IPS DF 6.9 (cell line): ENCODE results near the gene SLC22A16.
"Not testable (repeated sequence)": the region's sequence is repeated elsewhere in the genome, so short reads cannot be mapped to it uniquely, and the experiment has no call there.

ENCODE experiments used
- DNase-seq: peaks from one replicate; pipeline ENCODE4 v3.0.0-alpha.2; 2013; ENCODE audit warnings: low read depth, low spot score
- H3K27ac ChIP-seq: one replicate; pipeline ENCODE4 v1.5.1; 2013; ENCODE audit warnings: low read length, control low read depth
- H3K27me3 ChIP-seq: 2 replicates; pipeline ENCODE4 v1.6.1; 2013; ENCODE audit warnings: mild to moderate bottlenecking, low read length; ENCODE audit not compliant: control insufficient read depth, insufficient read depth
- H3K36me3 ChIP-seq: 2 replicates; pipeline ENCODE4 v1.6.1; 2013; ENCODE audit warnings: low read length; ENCODE audit not compliant: control insufficient read depth, insufficient read depth
- H3K4me1 ChIP-seq: 2 replicates; pipeline ENCODE4 v1.6.1; 2013; ENCODE audit warnings: low read length; ENCODE audit not compliant: control insufficient read depth, insufficient read depth
- H3K4me3 ChIP-seq: 2 replicates; pipeline ENCODE4 v1.5.1; 2013; ENCODE audit warnings: mild to moderate bottlenecking, low read length
- H3K9me3 ChIP-seq: 2 replicates; pipeline ENCODE4 v1.6.1; 2013; ENCODE audit warnings: low read length, inconsistent platforms; ENCODE audit not compliant: control insufficient read depth, insufficient read depth
- WGBS: extraction: QIAGEN DNeasy Blood & Tissue Kit; methylation state at CpG from one replicate; pipeline ENCODE4 v1.1.7; 2013; ENCODE audit warnings: mixed read lengths, missing lambda C conversion rate; ENCODE audit not compliant: insufficient read length, insufficient coverage; 5-methylcytosine and 5-hydroxymethylcytosine counted together

Gene SLC22A16

DNA sequence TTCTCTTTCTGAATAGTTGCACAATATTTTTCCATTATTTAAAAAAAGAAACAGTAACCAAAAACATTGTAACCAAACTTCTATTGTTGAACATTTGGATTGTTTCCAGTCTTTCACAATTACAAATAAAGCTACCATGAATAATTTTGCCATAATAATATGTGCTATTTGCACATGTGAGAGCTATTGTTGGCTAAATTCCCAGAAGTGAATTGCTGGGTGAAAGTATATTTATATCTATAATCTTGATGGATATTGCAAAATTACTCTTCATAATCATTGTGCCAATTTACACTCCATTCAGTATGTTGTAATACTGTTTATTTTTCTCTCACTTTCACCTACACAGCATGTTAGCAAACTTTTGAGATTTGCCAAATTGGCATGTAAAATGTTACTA lies 36.6 kb upstream of the SLC22A16 start:
- Histone ChIP-seq H3K27me3 (no peaks in the 10 kb centered on the region), H3K36me3 (no peaks in the 10 kb centered on the region), H3K4me1 (peaks cover 1% of the 10 kb centered on the region; the same call in 1 of the 2 replicates), H3K9me3 (no peaks in the 10 kb centered on the region), H3K27ac (no peak overlapping the region), H3K4me3 (no peak overlapping the region)
- no peak for DNase-seq

DNA sequence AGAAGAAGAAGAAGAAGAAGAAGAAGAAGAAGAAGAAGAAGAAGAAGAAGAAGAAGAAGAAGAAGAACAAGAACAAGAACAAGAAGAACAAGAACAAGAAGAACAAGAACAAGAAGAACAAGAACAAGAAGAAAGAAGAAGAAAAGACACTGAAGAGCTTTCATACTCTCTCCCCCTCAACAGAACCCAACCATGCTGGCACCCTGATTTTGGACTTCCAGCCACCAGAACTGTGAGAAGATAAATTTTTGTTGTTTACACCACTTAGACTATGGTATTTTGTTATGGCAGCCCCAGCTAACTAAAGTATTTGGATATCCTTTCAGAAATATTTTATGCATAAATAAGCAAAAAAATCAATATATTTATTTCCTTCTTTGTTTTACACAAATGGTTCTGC lies 36.1 kb upstream of the SLC22A16 start:
- H3K27me3 ChIP-seq, H3K27ac ChIP-seq, H3K4me3 ChIP-seq, H3K9me3 ChIP-seq, DNase-seq, H3K4me1 ChIP-seq, H3K36me3 ChIP-seq: not testable (repeated sequence)

DNA sequence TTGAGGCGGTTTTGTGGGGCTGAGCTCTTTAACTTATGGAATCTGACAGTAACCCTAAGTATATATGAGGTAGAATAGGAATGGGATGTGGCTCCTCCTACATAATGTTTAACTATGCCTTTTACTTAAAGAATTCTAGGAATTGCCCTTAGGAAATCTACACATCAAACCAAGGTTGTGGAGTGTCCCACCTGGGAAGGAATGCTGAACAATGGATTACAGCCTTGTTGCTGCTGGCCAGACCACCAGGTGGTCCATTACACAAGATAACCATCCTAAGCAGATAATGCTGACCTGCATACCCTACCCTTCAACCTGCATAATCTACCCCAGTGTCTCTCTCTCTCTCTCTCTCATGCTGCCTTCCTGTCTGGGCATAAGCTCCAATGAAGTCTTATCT lies 35.0 kb upstream of the SLC22A16 start:
- Histone ChIP-seq H3K27me3 (no peaks in the 10 kb centered on the region), H3K27ac (no peak overlapping the region), H3K9me3 (no peaks in the 10 kb centered on the region), H3K36me3 (no peaks in the 10 kb centered on the region), H3K4me3 (no peak overlapping the region), H3K4me1 (no peaks in the 10 kb centered on the region)
- peak; percentile 91 for DNase-seq
- no CpG with 5 or more reads among the region's 1 CpG for WGBS

DNA sequence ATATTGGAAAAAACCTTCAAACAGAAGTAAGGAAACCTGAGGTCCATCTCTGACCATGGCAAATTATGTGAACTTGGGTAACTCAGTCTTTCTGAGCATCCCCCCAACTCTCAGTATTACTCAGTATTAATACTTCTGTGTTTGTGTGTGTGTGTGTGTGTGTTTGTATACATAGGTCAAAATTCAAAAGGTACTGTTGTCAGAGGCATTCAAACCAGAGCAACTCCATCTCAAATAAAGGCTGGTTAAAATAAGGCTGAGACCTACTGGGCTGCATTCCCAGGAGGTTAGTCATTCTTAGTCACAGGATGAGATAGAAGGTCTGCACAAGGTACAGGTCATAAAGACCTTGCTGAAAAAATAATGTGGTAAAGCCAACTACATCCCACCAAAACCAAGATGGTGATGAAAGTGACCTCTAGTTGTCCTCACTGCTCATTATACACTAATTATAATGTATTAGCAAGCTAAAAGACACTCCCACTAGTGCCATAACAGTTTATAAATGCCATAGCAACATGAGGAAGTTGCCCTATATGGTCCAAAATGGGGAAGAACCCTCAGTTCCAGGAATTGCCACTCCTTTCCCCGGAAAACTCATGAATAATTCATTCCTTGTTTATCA lies 33.3 kb upstream of the SLC22A16 start:
- Histone ChIP-seq H3K4me1 (no peaks in the 10 kb centered on the region), H3K27ac (no peak overlapping the region), H3K27me3 (no peaks in the 10 kb centered on the region), H3K4me3 (no peak overlapping the region), H3K36me3 (no peaks in the 10 kb centered on the region), H3K9me3 (peaks cover 2% of the 10 kb centered on the region)
- DNase-seq, result no peak
- WGBS, result no CpG with 5 or more reads among the region's 1 CpG

DNA sequence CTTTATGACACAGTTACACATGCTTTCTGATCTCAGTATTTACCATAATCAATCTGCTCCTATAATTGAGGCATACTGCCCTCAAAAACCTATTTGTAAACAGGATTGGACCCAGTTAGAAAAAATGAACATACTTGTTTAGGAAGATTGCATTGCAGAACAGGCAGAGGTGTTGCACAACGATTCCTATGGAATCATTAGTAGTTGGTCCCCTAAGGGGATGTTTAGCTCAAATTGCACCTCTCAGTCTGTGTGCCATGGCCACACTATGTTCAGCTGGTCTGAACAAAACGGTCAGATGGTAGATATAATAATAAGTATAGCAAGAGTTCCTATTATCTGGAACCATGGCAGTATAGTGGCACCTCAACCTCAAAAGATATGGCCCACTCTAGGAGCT lies 28.5 kb upstream of the SLC22A16 start:
- not testable (repeated sequence) for DNase-seq, H3K9me3 ChIP-seq, H3K36me3 ChIP-seq, H3K4me3 ChIP-seq, H3K27me3 ChIP-seq, H3K4me1 ChIP-seq, H3K27ac ChIP-seq
- no CpG with 5 or more reads among the region's 2 CpGs for WGBS

DNA sequence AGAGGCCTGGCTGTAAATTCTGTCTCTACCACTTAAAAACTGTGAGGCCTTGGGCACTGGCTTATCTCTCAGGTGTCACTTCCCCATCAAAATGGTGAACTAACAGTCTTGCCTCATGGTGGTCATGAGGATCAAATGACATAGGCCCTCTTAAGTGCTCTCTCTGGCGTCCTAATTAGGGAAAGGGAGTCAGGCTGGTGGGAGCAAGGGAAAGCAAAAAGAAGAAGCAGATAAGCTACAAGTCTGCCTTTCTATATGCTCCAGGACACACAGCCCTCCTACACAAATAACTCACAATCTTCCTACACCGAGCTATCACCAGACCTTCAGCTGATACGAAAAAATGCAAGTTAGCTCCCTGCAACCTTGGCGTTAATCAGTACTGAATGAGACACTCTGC lies 19.5 kb upstream of the SLC22A16 start:
- no peaks in the 10 kb centered on the region for H3K36me3 ChIP-seq
- no peaks in the 10 kb centered on the region for H3K4me1 ChIP-seq
- DNase-seq, result no peak
- no peak overlapping the region for H3K4me3 ChIP-seq
- no peaks in the 10 kb centered on the region for H3K9me3 ChIP-seq
- no CpG with 5 or more reads among the region's 4 CpGs for WGBS
- H3K27me3 ChIP-seq, result no peaks in the 10 kb centered on the region
- H3K27ac ChIP-seq, result no peak overlapping the region

DNA sequence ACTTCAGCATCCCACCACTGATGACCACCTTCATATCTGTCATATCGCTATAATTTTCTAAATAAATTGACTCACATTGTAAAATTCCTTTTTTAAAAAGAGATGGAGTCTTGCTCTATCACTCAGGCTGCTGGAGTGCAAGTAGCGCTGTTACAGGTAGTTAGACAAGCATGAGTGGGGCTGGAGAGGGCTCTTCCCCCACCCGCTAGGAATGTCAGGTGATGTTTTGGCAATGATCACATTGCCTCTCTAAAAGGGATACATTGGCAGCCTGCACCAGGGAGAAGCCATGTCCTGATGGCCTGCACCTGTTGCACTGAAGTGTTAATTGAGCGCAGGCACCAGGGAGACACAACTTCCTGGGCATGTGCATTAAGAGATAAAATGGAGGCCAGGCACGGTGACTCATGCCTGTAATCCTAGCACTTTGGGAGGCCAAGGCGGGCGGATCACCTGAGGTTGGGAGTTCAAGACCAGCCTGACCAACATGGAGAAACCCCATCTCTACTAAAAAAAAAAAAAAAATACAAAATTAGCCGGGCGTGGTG lies 16.9 kb upstream of the SLC22A16 start:
- Histone ChIP-seq H3K4me1 (no peaks in the 10 kb centered on the region), H3K9me3 (no peaks in the 10 kb centered on the region), H3K4me3 (no peak overlapping the region), H3K27ac (no peak overlapping the region), H3K27me3 (no peaks in the 10 kb centered on the region), H3K36me3 (no peaks in the 10 kb centered on the region)
- 100% methylated on average over 1 of the region's 9 CpGs for WGBS
- DNase-seq, result no peak

DNA sequence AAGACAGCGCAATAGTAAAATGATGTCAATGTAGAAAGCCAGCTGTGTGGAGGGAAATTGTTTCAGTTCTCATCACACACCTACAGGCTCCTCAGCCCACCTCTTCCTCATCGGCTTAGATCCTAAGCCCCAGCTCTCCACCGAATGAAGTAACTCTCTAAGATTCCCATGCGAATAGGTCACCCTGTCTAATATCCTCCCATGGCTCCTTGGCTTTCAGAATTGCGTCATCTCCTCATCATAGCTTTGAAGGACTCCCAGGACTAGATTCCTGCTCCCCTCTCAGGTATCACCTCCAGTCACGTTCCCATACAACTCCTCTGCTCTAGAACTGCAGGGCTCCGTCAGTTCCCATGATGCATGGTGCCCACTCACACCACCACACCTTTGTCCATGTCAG lies 16.2 kb upstream of the SLC22A16 start:
- WGBS, result no CpG with 5 or more reads among the region's 7 CpGs
- Histone ChIP-seq H3K36me3 (no peaks in the 10 kb centered on the region), H3K4me1 (no peaks in the 10 kb centered on the region), H3K27me3 (no peaks in the 10 kb centered on the region), H3K27ac (no peak overlapping the region), H3K9me3 (no peaks in the 10 kb centered on the region), H3K4me3 (no peak overlapping the region)
- no peak for DNase-seq

DNA sequence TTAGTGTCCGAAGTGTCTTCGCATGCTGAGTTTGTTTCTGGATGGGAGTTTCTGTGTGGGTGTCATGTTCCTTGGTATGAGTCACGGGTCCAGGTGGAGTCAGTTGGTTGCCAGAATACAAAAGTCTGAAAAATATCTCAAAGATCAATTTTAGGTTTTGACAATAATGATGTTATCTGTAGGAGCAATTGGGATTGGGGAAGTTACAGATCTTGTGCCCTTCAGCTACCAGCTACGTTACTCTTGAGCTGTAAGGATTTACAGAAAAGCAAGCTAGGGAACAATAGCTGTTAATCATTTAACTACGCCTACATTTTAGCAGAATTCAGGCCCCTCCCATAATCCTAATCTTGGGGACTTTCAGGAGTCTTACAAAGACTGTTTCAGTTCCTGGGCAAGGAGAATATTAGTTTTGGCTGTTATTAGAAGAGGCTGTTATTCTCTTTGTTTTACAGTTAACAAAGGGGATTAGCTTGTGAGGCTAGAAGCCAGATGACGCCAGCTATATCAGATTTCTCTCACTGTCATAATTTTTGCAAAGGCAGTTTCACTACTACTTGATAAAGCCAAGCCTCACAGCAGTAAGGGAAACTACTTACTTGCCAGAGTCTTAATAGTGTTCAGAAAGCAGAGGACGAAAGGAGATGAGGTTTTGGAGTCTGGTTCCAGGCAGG lies 15.4 kb upstream of the SLC22A16 start:
- Histone ChIP-seq H3K27me3 (no peaks in the 10 kb centered on the region), H3K4me3 (no peak overlapping the region), H3K36me3 (no peaks in the 10 kb centered on the region), H3K27ac (no peak overlapping the region), H3K4me1 (no peaks in the 10 kb centered on the region), H3K9me3 (no peaks in the 10 kb centered on the region)
- DNase-seq, result no peak
- no CpG with 5 or more reads among the region's 7 CpGs for WGBS

DNA sequence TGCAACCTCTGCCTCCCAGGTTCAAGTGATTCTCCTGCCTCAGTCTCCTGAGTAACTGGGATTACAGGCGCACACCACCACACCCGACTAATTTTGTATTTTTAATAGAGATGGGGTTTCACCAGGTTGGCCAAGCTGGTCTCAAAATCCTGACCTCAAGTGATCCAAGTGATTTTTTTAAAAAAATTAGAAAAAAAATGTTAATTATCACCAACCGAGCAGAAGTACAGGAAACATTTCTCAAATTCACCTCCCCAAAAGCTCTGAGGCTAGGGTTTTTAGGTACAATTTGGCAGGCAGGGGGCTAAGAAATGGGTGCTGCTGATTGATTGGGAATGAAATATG lies 14.9 kb upstream of the SLC22A16 start:
- H3K36me3 ChIP-seq, result no peaks in the 10 kb centered on the region
- H3K27me3 ChIP-seq, result no peaks in the 10 kb centered on the region
- no peaks in the 10 kb centered on the region for H3K4me1 ChIP-seq
- WGBS, result no CpG with 5 or more reads among the region's 3 CpGs
- DNase-seq, result no peak
- H3K9me3 ChIP-seq, result no peaks in the 10 kb centered on the region
- H3K27ac ChIP-seq, result no peak overlapping the region
- no peak overlapping the region for H3K4me3 ChIP-seq

DNA sequence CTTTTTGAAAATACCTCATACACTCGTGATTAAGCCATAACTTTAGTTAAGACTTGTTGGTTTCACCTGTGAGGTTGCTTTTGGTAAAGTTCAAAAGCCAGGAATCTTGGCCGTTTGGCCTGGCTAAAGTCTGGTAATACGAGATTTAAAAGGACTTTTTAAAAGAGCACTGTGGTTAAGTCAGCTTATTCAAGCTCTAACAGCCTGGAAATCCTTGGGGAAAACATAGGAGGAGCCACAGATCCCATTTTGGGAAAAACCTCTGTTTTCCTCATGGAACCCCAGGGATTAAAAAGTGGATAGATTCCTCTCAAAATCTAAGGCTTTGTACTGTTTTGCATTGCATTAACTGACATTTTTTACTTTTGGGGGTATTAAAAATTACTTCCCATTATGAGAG lies 13.7 kb upstream of the SLC22A16 start:
- no peaks in the 10 kb centered on the region for H3K9me3 ChIP-seq
- no peak overlapping the region for H3K27ac ChIP-seq
- no peak for DNase-seq
- no peaks in the 10 kb centered on the region for H3K4me1 ChIP-seq
- no CpG with 5 or more reads among the region's 3 CpGs for WGBS
- H3K27me3 ChIP-seq, result no peaks in the 10 kb centered on the region
- H3K4me3 ChIP-seq, result no peak overlapping the region
- H3K36me3 ChIP-seq, result no peaks in the 10 kb centered on the region
